Measurements from ENCODE around the gene SFTPD.

The SFTPD gene

DNA sequence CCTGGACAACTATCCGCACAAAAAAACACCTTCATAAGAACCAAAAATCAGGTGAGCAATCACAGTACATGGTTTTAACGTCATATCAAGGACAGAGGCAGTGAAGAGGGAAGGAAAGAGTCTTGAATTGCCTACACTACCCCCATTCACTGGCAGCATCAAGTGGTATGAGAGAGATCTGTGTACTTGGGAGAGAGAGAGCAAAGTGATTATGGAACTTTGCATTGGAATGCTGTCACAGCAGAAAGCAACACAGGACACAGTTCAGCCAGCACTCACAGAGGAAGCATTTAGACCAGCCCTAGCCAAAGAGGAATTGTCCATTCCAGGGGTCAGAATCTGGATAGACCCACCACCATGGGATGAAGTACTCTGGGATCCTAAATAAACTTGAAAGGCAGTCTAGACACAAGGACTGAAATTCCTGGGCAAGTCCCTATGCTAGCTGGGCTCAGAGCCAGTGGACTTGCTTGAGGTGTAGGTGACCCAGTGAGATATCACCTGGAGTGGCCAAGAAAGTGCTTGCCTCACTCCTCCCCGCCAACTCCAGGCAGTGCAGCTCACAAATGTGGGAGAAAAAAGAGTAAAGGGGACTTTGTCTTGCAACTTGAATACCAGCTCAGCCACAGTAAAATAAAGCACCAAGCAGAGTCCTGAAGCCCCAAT is 30.5 kb upstream of the SFTPD start:
- TF ChIP-seq, protein P1, sequence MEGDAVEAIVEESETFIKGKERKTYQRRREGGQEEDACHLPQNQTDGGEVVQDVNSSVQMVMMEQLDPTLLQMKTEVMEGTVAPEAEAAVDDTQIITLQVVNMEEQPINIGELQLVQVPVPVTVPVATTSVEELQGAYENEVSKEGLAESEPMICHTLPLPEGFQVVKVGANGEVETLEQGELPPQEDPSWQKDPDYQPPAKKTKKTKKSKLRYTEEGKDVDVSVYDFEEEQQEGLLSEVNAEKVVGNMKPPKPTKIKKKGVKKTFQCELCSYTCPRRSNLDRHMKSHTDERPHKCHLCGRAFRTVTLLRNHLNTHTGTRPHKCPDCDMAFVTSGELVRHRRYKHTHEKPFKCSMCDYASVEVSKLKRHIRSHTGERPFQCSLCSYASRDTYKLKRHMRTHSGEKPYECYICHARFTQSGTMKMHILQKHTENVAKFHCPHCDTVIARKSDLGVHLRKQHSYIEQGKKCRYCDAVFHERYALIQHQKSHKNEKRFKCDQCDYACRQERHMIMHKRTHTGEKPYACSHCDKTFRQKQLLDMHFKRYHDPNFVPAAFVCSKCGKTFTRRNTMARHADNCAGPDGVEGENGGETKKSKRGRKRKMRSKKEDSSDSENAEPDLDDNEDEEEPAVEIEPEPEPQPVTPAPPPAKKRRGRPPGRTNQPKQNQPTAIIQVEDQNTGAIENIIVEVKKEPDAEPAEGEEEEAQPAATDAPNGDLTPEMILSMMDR (IDR thresholded peaks at IDR 0.05; ENCODE audit: borderline replicate concordance, control extremely low read depth, extremely low read depth, insufficient read depth, missing control alignments), result no peak
- DNase-seq (ENCODE audit: low spot score), result no peak
- in situ Hi-C loops (cut with MboI; ENCODE audit: low sequenced_read_pairs, unreplicated experiment), result no loop called here

DNA sequence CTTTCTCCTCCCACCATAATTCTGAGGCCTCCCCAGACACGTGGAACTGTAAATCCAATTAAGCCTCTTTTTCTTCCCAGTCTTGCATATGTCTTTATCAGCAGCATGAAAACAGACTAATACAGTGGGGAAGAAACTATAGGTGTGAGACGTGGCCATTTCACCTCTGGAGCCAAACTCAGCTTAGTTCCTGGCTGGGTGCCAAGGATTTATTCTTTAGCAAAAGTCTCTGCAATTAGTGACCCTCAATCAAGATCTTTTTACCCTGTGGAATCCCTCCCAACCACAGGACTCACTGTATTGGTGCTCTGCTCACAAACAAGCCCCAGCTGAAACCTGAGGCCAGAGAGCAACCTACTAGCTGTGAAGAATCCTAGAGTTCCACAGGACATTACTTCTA is 28.1 kb upstream of the SFTPD start:
- TF ChIP-seq, protein P1 (IDR thresholded peaks at IDR 0.05; ENCODE audit: borderline replicate concordance, control extremely low read depth, extremely low read depth, insufficient read depth, missing control alignments), result no peak
- in situ Hi-C loops (cut with MboI; ENCODE audit: low sequenced_read_pairs, unreplicated experiment), result no loop called here
- DNase-seq (ENCODE audit: low spot score), result no peak

DNA sequence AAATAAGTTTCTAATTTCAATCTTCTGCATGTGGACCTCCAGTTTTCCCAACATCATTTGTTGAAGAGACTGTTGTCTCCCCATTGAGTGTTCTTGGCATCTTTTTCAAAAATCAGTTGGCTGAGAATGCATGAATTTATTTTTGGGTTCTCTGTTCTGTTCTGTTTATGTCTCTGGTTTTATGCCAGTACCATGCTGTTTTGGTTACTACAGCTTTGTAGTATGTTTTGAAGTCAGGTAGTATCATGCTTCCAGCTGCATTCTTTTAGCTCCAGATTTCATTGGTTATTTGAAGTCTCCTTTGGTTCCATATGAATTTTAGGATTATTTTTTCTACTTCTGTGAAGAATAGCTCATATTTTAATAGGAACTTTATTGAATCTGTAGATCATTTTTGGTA is 21.2 kb upstream of the SFTPD start:
- TF ChIP-seq, protein P1 (IDR thresholded peaks at IDR 0.05; ENCODE audit: borderline replicate concordance, control extremely low read depth, extremely low read depth, insufficient read depth, missing control alignments), result no peak
- in situ Hi-C loops (cut with MboI; ENCODE audit: low sequenced_read_pairs, unreplicated experiment), result no loop called here
- DNase-seq (ENCODE audit: low spot score), result no peak

DNA sequence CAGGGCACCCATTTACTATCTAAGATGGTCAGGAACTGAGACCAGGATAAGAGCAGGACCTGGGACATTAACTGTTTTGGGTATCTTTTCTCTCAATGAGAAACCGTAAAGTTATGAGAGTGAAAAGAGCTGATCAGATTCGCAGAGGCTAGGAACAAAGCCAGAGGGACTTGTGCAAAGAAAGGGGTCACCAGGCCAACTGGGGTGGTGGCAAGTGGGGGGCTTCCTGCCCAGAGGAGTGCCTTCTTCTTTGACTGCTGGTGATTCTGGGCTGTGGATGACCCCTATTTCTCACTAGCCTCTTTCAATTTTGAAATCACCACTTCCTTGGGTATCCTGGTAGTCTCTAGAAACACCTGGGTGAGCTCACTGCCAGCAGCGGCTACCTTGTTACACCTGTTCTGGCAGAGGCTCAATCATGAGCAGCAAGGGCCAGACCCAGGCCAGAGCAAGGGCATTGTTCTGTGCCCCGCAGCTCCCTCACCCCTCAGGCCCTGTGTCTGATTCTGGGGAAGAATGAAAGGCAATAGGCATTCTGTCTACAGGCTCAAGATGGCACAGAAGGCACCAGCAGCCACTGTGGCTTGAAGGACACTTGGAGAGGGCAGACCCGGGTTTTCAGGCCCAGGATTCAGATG is 999 bp downstream of the SFTPD start:
- TF ChIP-seq, protein P1 (IDR thresholded peaks at IDR 0.05; ENCODE audit: borderline replicate concordance, control extremely low read depth, extremely low read depth, insufficient read depth, missing control alignments), result no peak
- no peak for DNase-seq (ENCODE audit: low spot score)
- in situ Hi-C loops (cut with MboI; ENCODE audit: low sequenced_read_pairs, unreplicated experiment), result no loop called here

DNA sequence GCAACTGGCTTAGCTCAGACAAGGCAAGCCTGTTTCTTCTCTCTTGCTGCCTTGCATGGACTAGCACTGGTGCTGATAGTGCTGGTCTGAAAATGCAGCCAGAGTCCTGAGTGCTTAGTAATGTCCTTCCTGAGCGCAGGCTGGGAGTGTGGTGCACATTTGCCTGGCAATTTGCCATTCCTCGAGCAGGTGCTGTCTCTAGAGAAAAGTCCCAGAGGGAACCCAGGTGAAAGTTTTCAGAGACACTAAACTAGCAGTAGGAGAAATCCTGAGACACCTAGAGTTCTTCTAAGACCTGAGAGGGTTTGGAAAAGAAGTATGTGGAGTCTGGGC is 1.9 kb downstream of the SFTPD start:
- no peak for DNase-seq (ENCODE audit: low spot score)
- TF ChIP-seq, protein P1 (IDR thresholded peaks at IDR 0.05; ENCODE audit: borderline replicate concordance, control extremely low read depth, extremely low read depth, insufficient read depth, missing control alignments), result no peak
- in situ Hi-C loops (cut with MboI; ENCODE audit: low sequenced_read_pairs, unreplicated experiment), result no loop called here

DNA sequence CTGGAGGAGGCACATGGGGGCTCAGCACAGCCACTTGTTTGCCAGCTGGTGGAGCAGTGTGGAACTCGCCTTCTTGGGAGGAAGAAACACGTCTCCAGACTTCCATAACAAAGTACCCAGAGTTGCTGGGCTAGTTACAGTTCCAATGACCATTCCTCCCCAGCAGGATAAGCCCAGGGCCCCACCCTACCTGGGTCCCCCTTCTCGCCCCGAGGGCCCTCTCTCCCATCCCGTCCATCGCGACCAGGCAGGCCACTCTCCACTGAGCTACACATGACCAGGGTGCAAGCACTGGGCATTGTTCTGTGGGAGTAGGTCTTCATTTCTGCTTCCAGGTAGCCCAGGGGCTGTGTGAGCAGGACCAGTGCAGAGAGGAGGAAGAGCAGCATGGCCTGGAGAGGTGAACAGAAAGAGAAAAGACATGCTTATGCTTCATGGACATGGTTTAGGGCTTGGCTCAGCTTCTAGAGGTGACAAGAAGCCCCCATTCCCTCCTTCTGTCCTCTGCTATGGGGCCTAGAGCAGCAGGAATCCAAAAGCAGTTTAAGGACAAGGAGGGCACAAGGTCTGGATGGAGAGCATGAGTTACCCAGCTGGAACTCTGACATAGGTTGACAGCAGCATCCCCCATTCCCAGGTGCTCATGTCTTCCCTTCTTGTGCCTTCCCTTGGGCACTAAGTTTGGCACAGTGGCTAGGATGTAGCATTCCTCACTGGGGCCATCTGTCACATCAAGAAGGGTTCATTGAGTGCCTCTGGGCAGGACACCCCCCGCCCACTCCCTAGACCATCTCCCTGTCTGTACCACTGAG is 2.4 kb downstream of the SFTPD start:
- TF ChIP-seq, protein P1 (IDR thresholded peaks at IDR 0.05; ENCODE audit: borderline replicate concordance, control extremely low read depth, extremely low read depth, insufficient read depth, missing control alignments), result no peak
- DNase-seq (ENCODE audit: low spot score), result no peak
- in situ Hi-C loops (cut with MboI; ENCODE audit: low sequenced_read_pairs, unreplicated experiment), result no loop called here

Measured in GM13976 (cell line).